Occipital lobe (tissue), 2 donors: ENCODE data around the gene PLCH2. TPM values are rescaled to one million over a fixed set of nuclear protein-coding genes. Genes with fewer than 3 reads are reported as not detected.
"Not testable (repeated sequence)": the region's sequence is repeated elsewhere in the genome, so short reads cannot be mapped to it uniquely, and the experiment has no call there.

Experiments used
- DNase-seq: peaks from one replicate; lab custom pipeline; 2025; lab: John Stamatoyannopoulos, UW
- total RNA-seq: library from RNA; depleted of rRNA; stranded (reverse); fragments of >200 nt; gene quantifications from one replicate; pipeline ENCODE4 v1.2.3, GENCODE V29; 2014

Gene PLCH2
- 4.2 TPM for total RNA-seq

- no peak for DNase-seq
These were observed at the start of gene PLCH2 for GRCh38 chr1:2476061-2476999. Gene PLCH2 (plus strand): TSS chr1:2476289. CDS start chr1:2476589, 300 bp downstream.

- DNase-seq: no peak
These were observed 49.5 kb upstream of the PLCH2 start for GRCh38 chr1:2426540-2426939.

GRCh38 chr1:2427051-2427450 is 49.0 kb upstream of the PLCH2 start:
- no peak for DNase-seq

- no peak for DNase-seq
These were observed 48.1 kb upstream of the PLCH2 start for GRCh38 chr1:2427976-2428375.

- DNase-seq: no peak
These were observed 47.6 kb upstream of the PLCH2 start for GRCh38 chr1:2428490-2428889.

GRCh38 chr1:2429780-2430591 is 46.1 kb upstream of the PLCH2 start:
- DNase-seq: no peak

- DNase-seq: no peak
These were observed 45.5 kb upstream of the PLCH2 start for GRCh38 chr1:2430592-2430973.

- no peak for DNase-seq
These were observed 45.0 kb upstream of the PLCH2 start for GRCh38 chr1:2431103-2431502.

GRCh38 chr1:2431518-2431917 is 44.6 kb upstream of the PLCH2 start:
- DNase-seq: no peak

- no peak for DNase-seq
These were observed 43.6 kb upstream of the PLCH2 start for GRCh38 chr1:2432441-2432844.

GRCh38 chr1:2433196-2433595 is 42.9 kb upstream of the PLCH2 start:
- DNase-seq: no peak

GRCh38 chr1:2433936-2434655 is 42.0 kb upstream of the PLCH2 start:
- no peak for DNase-seq

GRCh38 chr1:2435091-2435490 is 41.0 kb upstream of the PLCH2 start:
- DNase-seq: no peak

- DNase-seq: no peak
These were observed 40.2 kb upstream of the PLCH2 start for GRCh38 chr1:2435746-2436355.

- DNase-seq: no peak
These were observed 39.2 kb upstream of the PLCH2 start for GRCh38 chr1:2436876-2437275.

- no peak for DNase-seq
These were observed 38.5 kb upstream of the PLCH2 start for GRCh38 chr1:2437617-2438016.

GRCh38 chr1:2438038-2438437 is 38.1 kb upstream of the PLCH2 start:
- DNase-seq: no peak

GRCh38 chr1:2438641-2439040 is 37.4 kb upstream of the PLCH2 start:
- no peak for DNase-seq

GRCh38 chr1:2439369-2439768 is 36.7 kb upstream of the PLCH2 start:
- DNase-seq: no peak

- DNase-seq: not testable (repeated sequence)
These were observed 35.7 kb upstream of the PLCH2 start for GRCh38 chr1:2440346-2440745.

- DNase-seq: no peak
These were observed 34.3 kb upstream of the PLCH2 start for GRCh38 chr1:2441746-2442145.
